ENCODE data around the gene LGR4. TPM values are rescaled to one million over a fixed set of nuclear protein-coding genes. Genes with fewer than 3 reads are reported as not detected.

Gene LGR4
- total RNA-seq, 6 experiments from 2014 or later: 13.9 to 20.2 (median 17.7) TPM

GRCh38 chr11:27447288-27448183 lies 25.1 kb downstream of the LGR4 start:
- peak; percentile 59 for DNase-seq

DNA sequence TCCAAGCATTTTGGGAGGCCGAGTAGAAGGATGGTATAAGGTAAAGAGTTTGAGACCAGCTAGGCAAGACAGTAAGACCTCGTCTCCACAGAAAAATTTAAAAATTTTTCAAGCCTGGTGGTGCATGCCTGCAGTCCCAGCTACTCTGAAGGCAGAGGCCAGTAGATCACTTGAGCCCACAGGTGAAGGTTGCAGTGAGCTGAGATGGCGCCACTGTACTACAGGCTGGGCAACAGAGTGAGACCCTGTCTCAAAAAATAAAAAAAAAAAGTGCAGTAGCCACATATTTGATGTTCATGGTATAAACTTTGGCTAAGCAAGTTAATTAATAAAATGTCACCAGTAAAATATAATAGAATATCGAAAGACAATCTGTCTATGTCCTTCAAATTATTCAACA lies 27.0 kb downstream of the LGR4 start:
- Mint-ChIP-seq H3K27ac (no peak overlapping the region), H3K4me3 (no peak overlapping the region), H3K9me3 (no peaks in the 10 kb centered on the region), H3K36me3 (ENCODE audit: low read depth) (no peaks in the 10 kb centered on the region), H3K4me1 (ENCODE audit: low read depth) (peaks cover 30% of the 10 kb centered on the region), H3K27me3 (ENCODE audit: insufficient read depth) (no peaks in the 10 kb centered on the region; the same call in 1 of the 2 replicates)
- DNase-seq: no peak
- TF ChIP-seq, protein P1, sequence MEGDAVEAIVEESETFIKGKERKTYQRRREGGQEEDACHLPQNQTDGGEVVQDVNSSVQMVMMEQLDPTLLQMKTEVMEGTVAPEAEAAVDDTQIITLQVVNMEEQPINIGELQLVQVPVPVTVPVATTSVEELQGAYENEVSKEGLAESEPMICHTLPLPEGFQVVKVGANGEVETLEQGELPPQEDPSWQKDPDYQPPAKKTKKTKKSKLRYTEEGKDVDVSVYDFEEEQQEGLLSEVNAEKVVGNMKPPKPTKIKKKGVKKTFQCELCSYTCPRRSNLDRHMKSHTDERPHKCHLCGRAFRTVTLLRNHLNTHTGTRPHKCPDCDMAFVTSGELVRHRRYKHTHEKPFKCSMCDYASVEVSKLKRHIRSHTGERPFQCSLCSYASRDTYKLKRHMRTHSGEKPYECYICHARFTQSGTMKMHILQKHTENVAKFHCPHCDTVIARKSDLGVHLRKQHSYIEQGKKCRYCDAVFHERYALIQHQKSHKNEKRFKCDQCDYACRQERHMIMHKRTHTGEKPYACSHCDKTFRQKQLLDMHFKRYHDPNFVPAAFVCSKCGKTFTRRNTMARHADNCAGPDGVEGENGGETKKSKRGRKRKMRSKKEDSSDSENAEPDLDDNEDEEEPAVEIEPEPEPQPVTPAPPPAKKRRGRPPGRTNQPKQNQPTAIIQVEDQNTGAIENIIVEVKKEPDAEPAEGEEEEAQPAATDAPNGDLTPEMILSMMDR (IDR thresholded peaks at IDR 0.05): no peak

More at GRCh38 chr11:27447288-27448183, 25.1 kb downstream of the LGR4 start:
- H3K27ac Mint-ChIP-seq: peak overlapping the region; percentile 58
- TF ChIP-seq, protein P1 (IDR thresholded peaks at IDR 0.05): no peak
- H3K9me3 Mint-ChIP-seq: no peaks in the 10 kb centered on the region
- peaks cover 49% of the 10 kb centered on the region for H3K4me1 Mint-ChIP-seq (ENCODE audit: low read depth)
- no peaks in the 10 kb centered on the region for H3K36me3 Mint-ChIP-seq (ENCODE audit: low read depth)
- H3K4me3 Mint-ChIP-seq: no peak overlapping the region
- H3K27me3 Mint-ChIP-seq (ENCODE audit: insufficient read depth): no peaks in the 10 kb centered on the region; the same call in 1 of the 2 replicates

DNA sequence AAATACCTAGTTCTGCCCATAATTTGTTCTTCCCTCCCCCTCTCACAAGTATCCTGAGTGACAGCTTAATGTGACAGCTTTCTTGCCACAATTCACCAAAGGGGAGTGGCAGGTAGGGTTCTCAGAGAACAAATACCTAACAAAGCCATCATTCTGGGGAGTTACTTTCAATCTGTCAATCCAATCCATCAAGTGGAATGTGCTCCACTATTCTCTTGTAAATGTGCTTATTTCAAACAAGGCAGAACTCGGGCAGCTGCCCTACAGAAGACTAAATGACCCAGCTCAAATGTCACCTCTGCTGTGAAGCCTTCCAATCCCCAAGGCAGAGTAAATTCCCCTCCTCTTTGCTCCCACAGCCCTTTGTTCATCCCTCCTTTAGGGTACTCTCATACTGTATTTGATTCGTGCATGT lies 27.8 kb downstream of the LGR4 start:
- TF ChIP-seq, protein P1 (IDR thresholded peaks at IDR 0.05): no peak
- Mint-ChIP-seq H3K4me1 (ENCODE audit: low read depth) (peaks cover 30% of the 10 kb centered on the region), H3K27ac (no peak overlapping the region), H3K4me3 (no peak overlapping the region), H3K27me3 (ENCODE audit: insufficient read depth) (no peaks in the 10 kb centered on the region), H3K9me3 (no peaks in the 10 kb centered on the region), H3K36me3 (ENCODE audit: low read depth) (no peaks in the 10 kb centered on the region)
- no peak for DNase-seq

DNA sequence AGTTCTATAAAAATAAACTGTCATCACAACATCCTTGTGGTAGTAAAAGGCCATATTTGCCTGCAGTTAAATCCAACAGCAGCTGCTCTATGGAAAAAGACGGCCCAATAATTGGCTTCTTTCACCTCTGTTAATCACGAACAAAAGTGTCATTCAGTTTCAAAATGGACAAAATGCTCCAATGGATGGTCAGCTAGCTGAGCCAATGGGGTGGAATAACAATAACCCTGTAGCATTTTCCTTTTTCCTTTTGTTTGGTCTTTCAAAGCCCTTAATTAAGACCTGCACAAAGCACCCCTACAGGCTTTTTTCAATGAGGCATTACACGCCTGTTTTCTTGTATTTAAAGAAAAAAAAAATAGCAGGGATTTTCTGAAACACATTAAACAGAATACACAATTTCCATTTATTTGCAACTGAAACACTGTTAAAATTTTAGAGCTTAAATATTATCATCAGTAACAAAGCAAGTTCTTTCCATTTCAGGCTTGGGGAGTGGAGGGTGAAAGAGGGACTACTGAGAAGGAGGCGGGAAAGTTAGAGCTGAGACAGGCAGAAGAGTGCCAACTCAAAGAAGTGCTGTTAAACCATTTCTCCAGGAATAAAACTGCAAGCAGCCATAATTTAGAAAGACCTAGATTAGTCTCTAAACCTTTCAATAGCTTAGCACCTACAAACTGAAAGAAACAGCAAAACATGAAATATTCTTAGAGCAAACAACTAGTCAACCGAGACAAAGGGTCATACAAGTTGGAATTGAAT lies 28.7 kb downstream of the LGR4 start:
- H3K4me3 Mint-ChIP-seq: no peak overlapping the region

DNA sequence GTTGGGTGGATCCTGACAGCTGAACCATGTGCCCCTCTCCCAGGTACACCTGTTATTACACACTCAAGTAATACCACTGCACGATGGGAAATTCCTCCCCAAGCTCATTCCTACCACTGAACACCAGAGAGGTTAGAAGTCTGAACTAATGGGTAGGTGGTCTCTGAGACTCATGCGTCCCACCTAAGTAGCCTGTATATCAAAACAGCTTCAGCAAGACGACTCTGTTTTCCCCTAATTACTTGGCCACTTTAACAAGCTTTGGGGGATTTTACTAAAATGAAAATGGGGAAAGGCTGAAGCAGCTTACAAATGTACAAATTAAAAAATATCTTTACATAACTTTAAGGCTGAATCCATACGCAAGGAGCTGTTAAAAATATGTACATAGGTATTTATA lies 29.4 kb downstream of the LGR4 start:
- TF ChIP-seq, protein P1 (IDR thresholded peaks at IDR 0.05): no peak
- H3K4me1 Mint-ChIP-seq (ENCODE audit: low read depth): peaks cover 30% of the 10 kb centered on the region
- H3K4me3 Mint-ChIP-seq: no peak overlapping the region
- H3K27ac Mint-ChIP-seq: no peak overlapping the region
- H3K9me3 Mint-ChIP-seq: no peaks in the 10 kb centered on the region
- no peak for DNase-seq
- H3K36me3 Mint-ChIP-seq (ENCODE audit: low read depth): 0 out of 2 replicates have a peak, but pooled peaks cover 4% of the 10 kb centered on the region
- no peaks in the 10 kb centered on the region for H3K27me3 Mint-ChIP-seq (ENCODE audit: insufficient read depth)

More for the DNA sequence above, 28.7 kb downstream of the LGR4 start:
- no peaks in the 10 kb centered on the region for H3K27me3 Mint-ChIP-seq (ENCODE audit: insufficient read depth)
- peaks cover 30% of the 10 kb centered on the region for H3K4me1 Mint-ChIP-seq (ENCODE audit: low read depth)
- TF ChIP-seq, protein P1 (IDR thresholded peaks at IDR 0.05): no peak
- no peak for DNase-seq
- no peak overlapping the region for H3K27ac Mint-ChIP-seq
- no peaks in the 10 kb centered on the region for H3K9me3 Mint-ChIP-seq
- no peaks in the 10 kb centered on the region for H3K36me3 Mint-ChIP-seq (ENCODE audit: low read depth)
